HepG2 (cell line): Measurements from ENCODE around the gene ATG9A. TPM values are rescaled to one million over a fixed set of nuclear protein-coding genes. Genes with fewer than 3 reads are reported as not detected.

Source experiments
- HMGA1 ChIP-seq: sonication (generic); formaldehyde crosslinking; conservative IDR thresholded peaks from 2 replicates; pipeline ENCODE4 v1.4.0; 2020; ENCODE audit warnings: missing genetic modification reagents
- HOXA5 ChIP-seq: sonication (generic); formaldehyde crosslinking; IDR thresholded peaks from 2 replicates; pipeline ENCODE4 v1.4.0; 2020; ENCODE audit warnings: missing genetic modification reagents
- SETDB1 ChIP-seq: sonication (generic); formaldehyde crosslinking; IDR thresholded peaks from 2 replicates; pipeline ENCODE4 v1.5.1; 2020; ENCODE audit warnings: missing genetic modification reagents, mild to moderate bottlenecking, borderline replicate concordance
- TMF1 ChIP-seq: sonication (generic); formaldehyde crosslinking; IDR thresholded peaks from 2 replicates; pipeline ENCODE4 v1.8.1; 2022; ENCODE audit warnings: low read depth, missing genetic modification reagents
- ZNF264 ChIP-seq: sonication (generic); formaldehyde crosslinking; IDR thresholded peaks from 2 replicates; pipeline ENCODE4 v1.4.0; 2020; ENCODE audit warnings: missing genetic modification reagents
- ZNF44 ChIP-seq: sonication (generic); formaldehyde crosslinking; IDR thresholded peaks from 2 replicates; pipeline ENCODE4 v1.5.1; 2020; ENCODE audit warnings: mild to moderate bottlenecking, missing genetic modification reagents
- ZNF607 ChIP-seq: sonication (generic); formaldehyde crosslinking; IDR thresholded peaks from 2 replicates; pipeline ENCODE4 v1.5.1; 2020; ENCODE audit warnings: missing genetic modification reagents, mild to moderate bottlenecking, borderline replicate concordance
- ZNF652 ChIP-seq: IDR thresholded peaks from 2 replicates; pipeline ENCODE4 v1.6.1; 2016; ENCODE audit warnings: low read depth, borderline replicate concordance
- ZNF878 ChIP-seq: sonication (generic); formaldehyde crosslinking; IDR thresholded peaks from 2 replicates; pipeline ENCODE4 v1.8.1; 2023; ENCODE audit warnings: mild to moderate bottlenecking, missing genetic modification reagents, moderate library complexity
- ZSCAN20 ChIP-seq: sonication (generic); formaldehyde crosslinking; IDR thresholded peaks from 2 replicates; pipeline ENCODE4 v1.4.0; 2020; ENCODE audit warnings: missing genetic modification reagents, mild to moderate bottlenecking, borderline replicate concordance
- polyA plus RNA-seq, 8 experiments: library from polyadenylated mRNA; depleted of rRNA in 3 of 8; stranded (reverse) in 7 of 8; unstranded in 1 of 8; fragments of >200 nt; fragmentation: Illumina TruSeq in 4 of 8; extraction: Trizol in 4 of 8; gene quantifications; 2 replicates each; pipeline versions ENCODE4 v1.2.1 to v1.2.3, GENCODE V29; 2011 to 2016; ENCODE audit warnings: low read depth in 4 of 8, missing spikeins in 1 of 8, mixed read lengths in 1 of 8; ENCODE audit not compliant: insufficient read depth in 1 of 8
- total RNA-seq, 5 experiments: library from RNA; depleted of rRNA; stranded (reverse); fragments of >200 nt; fragmentation: Illumina TruSeq; extraction: Trizol; gene quantifications; 2 replicates each; pipeline ENCODE4 v1.2.3, GENCODE V29; 2016; ENCODE audit warnings: low read depth in 1 of 5
- TF ChIP-seq, protein P1 (sequence below): IDR thresholded peaks from 2 replicates; pipeline ENCODE4 v1.6.1; 2016; ENCODE audit warnings: low read depth, borderline replicate concordance
- TF ChIP-seq, protein P2 (sequence below), 2 experiments: fragments of 450-650 bp in 1 of 2; sonication (generic) in 1 of 2; formaldehyde crosslinking in 1 of 2; IDR thresholded peaks; 2 replicates each; pipeline versions ENCODE4 v1.6.1 to v1.8.0; 2016 to 2022; ENCODE audit warnings: antibody characterized with exemption in 1 of 2, mild to moderate bottlenecking in 1 of 2, missing genetic modification reagents in 1 of 2
- TF ChIP-seq, protein P3 (sequence below): sonication (generic); formaldehyde crosslinking; IDR thresholded peaks from 2 replicates; pipeline ENCODE4 v1.4.0; 2020; ENCODE audit warnings: missing genetic modification reagents

ATG9A gene
- total and polyA plus RNA-seq, 2 of the 13 experiments (the other 11 are each of a cell fraction or from before 2014, with no cell fraction given), result 35.0 to 131 TPM

DNA sequence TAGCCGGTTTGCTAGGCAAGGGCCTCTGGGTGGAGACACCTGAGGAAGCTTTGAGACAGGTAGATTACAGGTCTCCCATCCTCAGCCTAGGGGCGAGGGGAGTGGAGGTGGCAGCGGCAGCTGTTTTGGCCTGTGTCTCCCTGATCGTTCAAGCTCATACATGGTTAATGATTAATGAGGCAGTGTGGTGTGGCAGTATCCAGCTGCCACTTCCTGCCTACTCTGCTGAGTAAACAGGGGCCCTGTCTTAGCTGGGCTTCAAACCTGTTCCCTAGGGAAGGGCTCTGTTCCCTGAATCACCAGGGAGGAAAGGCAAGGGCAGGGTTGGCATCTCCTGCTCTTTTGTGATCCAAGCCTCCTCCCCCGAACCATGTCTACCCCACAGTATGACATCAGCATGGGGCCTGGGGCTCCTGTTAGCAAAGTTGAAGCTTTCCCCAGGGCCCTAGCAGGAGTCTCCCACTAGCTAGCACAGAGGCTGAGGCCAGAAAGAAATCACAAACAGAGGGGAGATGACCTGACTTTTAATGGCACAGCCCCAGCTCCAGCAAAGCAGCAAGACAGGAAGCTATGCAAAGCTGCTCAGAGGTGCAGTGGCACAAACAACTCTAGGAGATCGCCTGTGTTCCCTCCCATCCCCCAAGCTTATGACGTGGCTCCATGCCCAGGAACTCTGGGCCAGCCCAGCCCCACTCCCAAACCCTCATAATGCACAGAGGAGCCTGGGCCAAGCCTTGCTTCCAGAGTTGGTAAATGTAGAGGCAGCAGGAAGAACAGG lies 20.0 kb upstream of the ATG9A start (continued):
- TF ChIP-seq ZNF607 (CRISPR knock-in tag), result no peak; the same call in 1 of the 2 replicates
- peak; percentile 63; the same call in 1 of the 2 replicates for TF ChIP-seq HOXA5 (CRISPR knock-in tag)
- no peak for TF ChIP-seq HMGA1 (CRISPR knock-in tag)
- no peak; the same call in 1 of the 2 replicates for TF ChIP-seq ZNF652 (CRISPR knock-in tag)
- TF ChIP-seq ZSCAN20, result no peak
- TF ChIP-seq ZNF44 (CRISPR knock-in tag), result no peak
- TF ChIP-seq, protein P1, sequence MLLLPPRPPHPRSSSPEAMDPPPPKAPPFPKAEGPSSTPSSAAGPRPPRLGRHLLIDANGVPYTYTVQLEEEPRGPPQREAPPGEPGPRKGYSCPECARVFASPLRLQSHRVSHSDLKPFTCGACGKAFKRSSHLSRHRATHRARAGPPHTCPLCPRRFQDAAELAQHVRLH (CRISPR knock-in tag), result no peak; the same call in 1 of the 2 replicates
- TF ChIP-seq, protein P2, sequence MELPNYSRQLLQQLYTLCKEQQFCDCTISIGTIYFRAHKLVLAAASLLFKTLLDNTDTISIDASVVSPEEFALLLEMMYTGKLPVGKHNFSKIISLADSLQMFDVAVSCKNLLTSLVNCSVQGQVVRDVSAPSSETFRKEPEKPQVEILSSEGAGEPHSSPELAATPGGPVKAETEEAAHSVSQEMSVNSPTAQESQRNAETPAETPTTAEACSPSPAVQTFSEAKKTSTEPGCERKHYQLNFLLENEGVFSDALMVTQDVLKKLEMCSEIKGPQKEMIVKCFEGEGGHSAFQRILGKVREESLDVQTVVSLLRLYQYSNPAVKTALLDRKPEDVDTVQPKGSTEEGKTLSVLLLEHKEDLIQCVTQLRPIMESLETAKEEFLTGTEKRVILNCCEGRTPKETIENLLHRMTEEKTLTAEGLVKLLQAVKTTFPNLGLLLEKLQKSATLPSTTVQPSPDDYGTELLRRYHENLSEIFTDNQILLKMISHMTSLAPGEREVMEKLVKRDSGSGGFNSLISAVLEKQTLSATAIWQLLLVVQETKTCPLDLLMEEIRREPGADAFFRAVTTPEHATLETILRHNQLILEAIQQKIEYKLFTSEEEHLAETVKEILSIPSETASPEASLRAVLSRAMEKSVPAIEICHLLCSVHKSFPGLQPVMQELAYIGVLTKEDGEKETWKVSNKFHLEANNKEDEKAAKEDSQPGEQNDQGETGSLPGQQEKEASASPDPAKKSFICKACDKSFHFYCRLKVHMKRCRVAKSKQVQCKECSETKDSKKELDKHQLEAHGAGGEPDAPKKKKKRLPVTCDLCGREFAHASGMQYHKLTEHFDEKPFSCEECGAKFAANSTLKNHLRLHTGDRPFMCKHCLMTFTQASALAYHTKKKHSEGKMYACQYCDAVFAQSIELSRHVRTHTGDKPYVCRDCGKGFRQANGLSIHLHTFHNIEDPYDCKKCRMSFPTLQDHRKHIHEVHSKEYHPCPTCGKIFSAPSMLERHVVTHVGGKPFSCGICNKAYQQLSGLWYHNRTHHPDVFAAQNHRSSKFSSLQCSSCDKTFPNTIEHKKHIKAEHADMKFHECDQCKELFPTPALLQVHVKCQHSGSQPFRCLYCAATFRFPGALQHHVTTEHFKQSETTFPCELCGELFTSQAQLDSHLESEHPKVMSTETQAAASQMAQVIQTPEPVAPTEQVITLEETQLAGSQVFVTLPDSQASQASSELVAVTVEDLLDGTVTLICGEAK (IDR thresholded peaks at IDR 0.05), result no peak
- TF ChIP-seq, protein P2 (CRISPR knock-in tag; IDR thresholded peaks at IDR 0.05), result peak; percentile 84; the same call in 1 of the 2 replicates
- TF ChIP-seq ZNF264 (CRISPR knock-in tag), result 0 out of 2 replicates have a peak, but pooled peaks have one; percentile 22
- TF ChIP-seq TMF1 (CRISPR knock-in tag), result peak; percentile 74
- TF ChIP-seq ZNF878 (CRISPR knock-in tag), result peak; percentile 82; the same call in 1 of the 2 replicates
- TF ChIP-seq, protein P3, sequence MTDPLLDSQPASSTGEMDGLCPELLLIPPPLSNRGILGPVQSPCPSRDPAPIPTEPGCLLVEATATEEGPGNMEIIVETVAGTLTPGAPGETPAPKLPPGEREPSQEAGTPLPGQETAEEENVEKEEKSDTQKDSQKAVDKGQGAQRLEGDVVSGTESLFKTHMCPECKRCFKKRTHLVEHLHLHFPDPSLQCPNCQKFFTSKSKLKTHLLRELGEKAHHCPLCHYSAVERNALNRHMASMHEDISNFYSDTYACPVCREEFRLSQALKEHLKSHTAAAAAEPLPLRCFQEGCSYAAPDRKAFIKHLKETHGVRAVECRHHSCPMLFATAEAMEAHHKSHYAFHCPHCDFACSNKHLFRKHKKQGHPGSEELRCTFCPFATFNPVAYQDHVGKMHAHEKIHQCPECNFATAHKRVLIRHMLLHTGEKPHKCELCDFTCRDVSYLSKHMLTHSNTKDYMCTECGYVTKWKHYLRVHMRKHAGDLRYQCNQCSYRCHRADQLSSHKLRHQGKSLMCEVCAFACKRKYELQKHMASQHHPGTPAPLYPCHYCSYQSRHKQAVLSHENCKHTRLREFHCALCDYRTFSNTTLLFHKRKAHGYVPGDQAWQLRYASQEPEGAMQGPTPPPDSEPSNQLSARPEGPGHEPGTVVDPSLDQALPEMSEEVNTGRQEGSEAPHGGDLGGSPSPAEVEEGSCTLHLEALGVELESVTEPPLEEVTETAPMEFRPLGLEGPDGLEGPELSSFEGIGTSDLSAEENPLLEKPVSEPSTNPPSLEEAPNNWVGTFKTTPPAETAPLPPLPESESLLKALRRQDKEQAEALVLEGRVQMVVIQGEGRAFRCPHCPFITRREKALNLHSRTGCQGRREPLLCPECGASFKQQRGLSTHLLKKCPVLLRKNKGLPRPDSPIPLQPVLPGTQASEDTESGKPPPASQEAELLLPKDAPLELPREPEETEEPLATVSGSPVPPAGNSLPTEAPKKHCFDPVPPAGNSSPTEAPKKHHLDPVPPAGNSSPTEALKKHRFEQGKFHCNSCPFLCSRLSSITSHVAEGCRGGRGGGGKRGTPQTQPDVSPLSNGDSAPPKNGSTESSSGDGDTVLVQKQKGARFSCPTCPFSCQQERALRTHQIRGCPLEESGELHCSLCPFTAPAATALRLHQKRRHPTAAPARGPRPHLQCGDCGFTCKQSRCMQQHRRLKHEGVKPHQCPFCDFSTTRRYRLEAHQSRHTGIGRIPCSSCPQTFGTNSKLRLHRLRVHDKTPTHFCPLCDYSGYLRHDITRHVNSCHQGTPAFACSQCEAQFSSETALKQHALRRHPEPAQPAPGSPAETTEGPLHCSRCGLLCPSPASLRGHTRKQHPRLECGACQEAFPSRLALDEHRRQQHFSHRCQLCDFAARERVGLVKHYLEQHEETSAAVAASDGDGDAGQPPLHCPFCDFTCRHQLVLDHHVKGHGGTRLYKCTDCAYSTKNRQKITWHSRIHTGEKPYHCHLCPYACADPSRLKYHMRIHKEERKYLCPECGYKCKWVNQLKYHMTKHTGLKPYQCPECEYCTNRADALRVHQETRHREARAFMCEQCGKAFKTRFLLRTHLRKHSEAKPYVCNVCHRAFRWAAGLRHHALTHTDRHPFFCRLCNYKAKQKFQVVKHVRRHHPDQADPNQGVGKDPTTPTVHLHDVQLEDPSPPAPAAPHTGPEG (CRISPR knock-in tag), result no peak
- TF ChIP-seq SETDB1 (CRISPR knock-in tag), result no peak
